SJSA1 (cell line): ENCODE data around the gene PRADC1. TPM values are rescaled to one million over a fixed set of nuclear protein-coding genes. Genes with fewer than 3 reads are reported as not detected.
"Not testable (repeated sequence)": the region's sequence is repeated elsewhere in the genome, so short reads cannot be mapped to it uniquely, and the experiment has no call there.

Source experiments
- DNase-seq, 2 experiments: peaks; one replicate each; pipeline ENCODE4 v3.0.0-alpha.2; 2015 to 2020; ENCODE audit warnings: low spot score in 2 of 2, low read depth in 1 of 2
- H3K27ac ChIP-seq: fragments of 250-450 bp; sonication (Bioruptor Pico); 2 replicates; pipeline ENCODE4 v1.5.1; 2020; ENCODE audit warnings: mild to moderate bottlenecking, moderate library complexity
- H3K27me3 ChIP-seq: fragments of 250-450 bp; sonication (Bioruptor Pico); replicated peaks from 2 replicates; pipeline ENCODE4 v1.5.1; 2020; ENCODE audit warnings: mild to moderate bottlenecking, moderate library complexity
- H3K36me3 ChIP-seq: fragments of 250-450 bp; sonication (Bioruptor Pico); 2 replicates; pipeline ENCODE4 v1.5.1; 2020; ENCODE audit warnings: mild to moderate bottlenecking
- H3K4me1 ChIP-seq: fragments of 250-450 bp; sonication (Bioruptor Pico); replicated peaks from 2 replicates; pipeline ENCODE4 v1.6.1; 2021; ENCODE audit warnings: mild to moderate bottlenecking
- H3K4me3 ChIP-seq: fragments of 250-450 bp; sonication (Bioruptor Pico); 2 replicates; pipeline ENCODE4 v1.5.1; 2020; ENCODE audit warnings: mild to moderate bottlenecking
- H3K9me3 ChIP-seq: fragments of 250-450 bp; sonication (Bioruptor Pico); replicated peaks from 2 replicates; pipeline ENCODE4 v1.5.1; 2020; ENCODE audit warnings: mild to moderate bottlenecking
- total RNA-seq: library from RNA; depleted of rRNA; stranded (reverse); fragments of >200 nt; shearing (Covaris generic); gene quantifications from 2 replicates; pipeline ENCODE4 v1.2.3, GENCODE V29; 2014

PRADC1 gene
- total RNA-seq, 1 experiment from 2014 or later, result 42.0 TPM

GRCh38 chr2:73263540-73264331 lies 30.7 kb upstream of the PRADC1 start:
- Histone ChIP-seq H3K36me3 (no peaks in the 10 kb centered on the region), H3K4me1 (no peaks in the 10 kb centered on the region), H3K27ac (no peak overlapping the region), H3K4me3 (no peak overlapping the region), H3K9me3 (no peaks in the 10 kb centered on the region), H3K27me3 (peaks cover 14% of the 10 kb centered on the region; the same call in 1 of the 2 replicates)
- no peak for DNase-seq

DNA sequence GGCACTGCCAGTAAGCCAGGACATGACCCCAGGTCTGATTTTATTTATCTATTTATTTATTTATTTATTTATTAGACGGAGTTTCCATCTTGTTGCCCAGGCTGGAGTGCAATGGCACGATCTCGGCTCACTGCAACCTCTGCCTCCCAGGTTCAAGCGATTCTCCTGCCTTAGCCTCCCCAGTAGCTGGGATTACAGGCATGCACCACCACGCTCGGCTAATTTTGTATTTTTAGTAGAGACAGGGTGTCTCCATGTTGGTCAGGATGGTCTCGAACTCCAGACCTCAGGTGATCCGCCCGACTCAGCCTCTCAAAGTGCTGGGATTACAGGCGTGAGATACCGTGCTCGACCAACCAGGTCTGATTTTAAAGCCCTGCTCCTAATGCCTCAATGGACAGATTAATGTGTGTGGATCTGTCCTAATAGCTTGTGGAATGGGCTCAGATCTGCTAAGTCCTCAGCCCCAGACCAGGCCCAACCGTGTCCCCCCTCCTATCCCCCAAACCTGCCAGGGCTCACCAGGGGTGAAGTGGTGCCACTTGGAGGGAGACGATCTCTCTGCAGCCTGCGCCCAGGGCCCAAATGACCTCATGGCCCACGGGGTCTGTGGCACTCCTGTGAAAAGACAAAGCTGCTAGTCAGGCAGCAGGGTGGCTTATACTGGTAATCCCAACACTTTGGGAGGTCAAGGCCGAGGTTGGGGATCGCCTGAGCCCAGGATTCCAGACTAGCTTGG lies 29.8 kb upstream of the PRADC1 start:
- H3K27me3 ChIP-seq, H3K4me1 ChIP-seq, H3K4me3 ChIP-seq, H3K36me3 ChIP-seq, H3K27ac ChIP-seq, H3K9me3 ChIP-seq, DNase-seq: not testable (repeated sequence)

DNA sequence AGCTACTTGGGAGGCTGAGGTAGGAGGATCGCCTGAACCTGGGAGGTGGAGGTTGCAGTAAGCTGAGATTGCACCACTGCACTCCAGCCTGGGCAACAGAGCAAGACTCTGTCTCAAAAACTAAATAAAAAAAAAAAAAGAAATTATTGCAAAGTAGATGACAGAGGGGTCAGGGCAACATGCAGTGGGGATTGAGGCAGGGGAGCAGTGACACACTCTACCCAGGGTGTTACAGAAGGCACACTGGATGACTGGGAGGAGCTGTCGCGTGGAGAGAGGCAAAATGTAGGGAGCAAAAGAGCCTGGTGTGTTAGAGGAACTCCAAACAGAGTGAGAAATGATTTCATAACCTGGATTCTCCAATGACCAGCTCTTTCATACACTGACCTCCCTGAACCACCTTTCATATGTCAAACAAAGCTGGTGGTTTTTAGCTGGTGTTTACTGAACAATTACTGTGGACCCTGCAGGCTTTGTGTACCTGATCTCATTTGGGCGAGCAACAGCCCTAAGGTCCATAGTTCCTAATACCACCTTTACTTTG lies 29.1 kb upstream of the PRADC1 start:
- DNase-seq, result no peak
- Histone ChIP-seq H3K9me3 (no peaks in the 10 kb centered on the region), H3K27ac (no peak overlapping the region), H3K36me3 (no peaks in the 10 kb centered on the region), H3K4me3 (no peak overlapping the region), H3K4me1 (no peaks in the 10 kb centered on the region), H3K27me3 (peaks cover 4% of the 10 kb centered on the region; the same call in 1 of the 2 replicates)

GRCh38 chr2:73260338-73260984 lies 27.4 kb upstream of the PRADC1 start:
- H3K4me3 ChIP-seq, result no peak overlapping the region
- peak; percentile 21 to 63 for DNase-seq

DNA sequence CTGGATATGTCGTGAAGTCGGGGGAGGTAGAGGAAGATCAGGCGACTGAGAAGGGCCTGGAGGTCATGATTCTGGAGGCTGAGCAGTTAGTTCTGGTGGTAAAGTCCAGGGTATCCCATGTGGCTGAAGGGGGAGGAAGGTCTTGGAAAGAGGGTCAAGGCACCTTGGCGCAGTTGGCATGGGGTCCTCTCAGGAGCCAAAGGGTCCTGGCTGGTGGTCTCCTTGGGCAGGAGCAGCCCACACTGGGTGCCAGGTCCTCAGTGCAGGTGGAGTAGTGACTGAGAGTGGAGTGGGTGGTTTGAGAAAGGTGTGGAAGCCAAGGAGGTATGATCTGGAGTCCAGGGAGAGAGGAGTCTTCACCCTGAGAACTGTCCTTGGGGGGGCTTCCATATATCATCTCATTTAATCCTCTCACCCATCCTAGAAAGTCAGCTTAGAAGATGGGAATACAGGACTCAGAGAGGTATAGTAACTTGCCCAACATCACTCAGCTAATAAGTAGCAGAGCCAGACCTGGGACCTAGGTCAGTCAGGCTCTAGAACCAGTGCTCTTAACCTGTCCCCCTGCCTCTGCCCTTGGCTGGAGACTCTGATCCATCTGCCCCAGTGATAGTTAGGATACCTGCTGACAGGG lies 26.8 kb upstream of the PRADC1 start:
- peaks cover 8% of the 10 kb centered on the region for H3K36me3 ChIP-seq
- no peaks in the 10 kb centered on the region for H3K9me3 ChIP-seq
- no peak overlapping the region for H3K27ac ChIP-seq
- H3K4me3 ChIP-seq, result no peak overlapping the region
- H3K27me3 ChIP-seq, result no peaks in the 10 kb centered on the region
- DNase-seq, result no peak
- H3K4me1 ChIP-seq, result no peaks in the 10 kb centered on the region

More at GRCh38 chr2:73260338-73260984, 27.4 kb upstream of the PRADC1 start:
- Histone ChIP-seq H3K9me3 (no peaks in the 10 kb centered on the region), H3K36me3 (peaks cover 2% of the 10 kb centered on the region; the same call in 1 of the 2 replicates), H3K27ac (no peak overlapping the region), H3K4me1 (no peaks in the 10 kb centered on the region), H3K27me3 (no peaks in the 10 kb centered on the region)

GRCh38 chr2:73259276-73259675 lies 26.2 kb upstream of the PRADC1 start:
- no peak for DNase-seq
- no peaks in the 10 kb centered on the region for H3K27me3 ChIP-seq
- H3K4me1 ChIP-seq, result no peaks in the 10 kb centered on the region
- no peaks in the 10 kb centered on the region for H3K9me3 ChIP-seq
- H3K27ac ChIP-seq, result no peak overlapping the region
- no peak overlapping the region for H3K4me3 ChIP-seq
- peaks cover 13% of the 10 kb centered on the region for H3K36me3 ChIP-seq

DNA sequence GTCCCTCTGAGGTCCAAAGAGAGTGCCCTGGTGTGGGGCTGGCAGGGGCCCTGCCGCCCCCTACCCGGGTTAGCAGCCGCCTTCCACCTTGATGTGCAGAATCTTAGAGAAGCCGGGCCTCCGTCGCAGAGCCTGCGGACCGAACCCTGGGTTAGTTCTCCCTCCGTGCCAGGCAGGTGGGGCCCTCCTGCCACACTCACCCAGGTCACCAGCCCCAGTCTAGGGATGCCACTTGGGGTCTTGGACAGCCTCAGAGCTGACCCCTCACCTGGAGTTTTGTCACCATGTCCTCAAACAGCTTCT lies 25.8 kb upstream of the PRADC1 start:
- no peaks in the 10 kb centered on the region for H3K27me3 ChIP-seq
- no peak overlapping the region for H3K27ac ChIP-seq
- no peaks in the 10 kb centered on the region for H3K4me1 ChIP-seq
- DNase-seq, result no peak
- H3K9me3 ChIP-seq, result no peaks in the 10 kb centered on the region
- H3K36me3 ChIP-seq, result peaks cover 18% of the 10 kb centered on the region
- H3K4me3 ChIP-seq, result no peak overlapping the region

DNA sequence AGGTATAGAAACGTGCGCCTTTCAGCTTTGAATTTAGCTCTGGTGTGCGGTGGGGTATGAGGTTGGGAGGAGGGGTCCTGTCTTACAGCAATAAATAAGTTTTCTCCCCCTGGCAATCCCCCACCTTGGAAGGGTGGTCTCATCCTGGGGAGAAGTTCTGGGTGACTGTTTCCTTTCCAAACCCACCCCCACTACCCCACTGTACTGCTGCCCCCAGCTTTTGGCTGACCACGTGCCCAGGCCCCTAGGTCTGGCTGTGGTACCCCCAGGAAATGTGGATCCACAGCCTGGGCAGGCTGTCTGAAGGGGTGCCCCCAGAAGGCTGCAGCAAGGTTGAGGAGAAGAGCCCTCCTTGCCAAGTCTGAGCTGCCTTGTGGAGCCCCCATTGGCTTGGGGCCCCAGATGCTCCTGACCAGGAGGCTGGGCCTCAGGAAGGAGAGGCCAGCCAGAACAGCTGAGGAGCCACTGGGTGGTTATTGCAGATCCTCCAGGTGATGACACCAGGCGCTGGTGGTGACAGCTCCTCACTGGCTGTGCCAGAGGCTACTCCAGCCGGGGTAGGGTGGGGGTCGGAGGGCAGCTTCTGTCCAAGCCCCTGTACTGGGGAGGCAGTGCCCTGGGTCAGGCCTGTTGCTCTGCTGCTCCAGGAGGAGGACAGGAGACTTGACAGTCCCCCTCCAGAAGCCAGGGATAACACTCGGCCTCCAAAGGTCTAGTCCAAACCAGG lies 25.3 kb upstream of the PRADC1 start:
- no peaks in the 10 kb centered on the region for H3K4me1 ChIP-seq
- no peaks in the 10 kb centered on the region for H3K9me3 ChIP-seq
- DNase-seq, result no peak
- no peak overlapping the region for H3K4me3 ChIP-seq
- H3K36me3 ChIP-seq, result peaks cover 23% of the 10 kb centered on the region
- H3K27ac ChIP-seq, result no peak overlapping the region
- no peaks in the 10 kb centered on the region for H3K27me3 ChIP-seq

GRCh38 chr2:73257425-73258125 lies 24.5 kb upstream of the PRADC1 start:
- H3K36me3 ChIP-seq, result peaks cover 30% of the 10 kb centered on the region
- no peaks in the 10 kb centered on the region for H3K9me3 ChIP-seq
- H3K27me3 ChIP-seq, result no peaks in the 10 kb centered on the region
- no peak overlapping the region for H3K4me3 ChIP-seq
- no peak for DNase-seq
- H3K4me1 ChIP-seq, result no peaks in the 10 kb centered on the region
- no peak overlapping the region for H3K27ac ChIP-seq

DNA sequence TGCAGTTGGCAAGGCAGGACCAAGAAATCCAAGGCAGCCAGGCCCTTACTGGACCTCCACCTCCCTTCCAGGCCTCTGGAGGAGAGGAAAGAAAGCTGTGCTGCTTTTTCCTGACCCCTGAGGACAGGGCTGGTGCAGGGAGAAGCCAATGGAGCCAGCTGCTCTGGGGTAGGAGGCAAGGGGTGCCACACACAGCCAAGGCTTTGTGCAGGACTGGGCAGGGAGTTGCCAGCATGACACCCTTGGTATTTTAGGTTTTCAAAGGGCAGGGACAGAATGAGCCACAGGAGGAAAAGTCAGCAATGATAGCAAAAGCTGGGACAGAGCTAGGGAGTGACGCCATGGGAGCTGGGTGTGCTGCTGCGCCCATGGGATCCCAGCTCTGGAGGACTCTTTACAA lies 24.0 kb upstream of the PRADC1 start:
- H3K27ac ChIP-seq, result no peak overlapping the region
- H3K9me3 ChIP-seq, result no peaks in the 10 kb centered on the region
- peaks cover 34% of the 10 kb centered on the region for H3K36me3 ChIP-seq
- no peak for DNase-seq
- H3K4me3 ChIP-seq, result no peak overlapping the region
- H3K4me1 ChIP-seq, result no peaks in the 10 kb centered on the region
- no peaks in the 10 kb centered on the region for H3K27me3 ChIP-seq

DNA sequence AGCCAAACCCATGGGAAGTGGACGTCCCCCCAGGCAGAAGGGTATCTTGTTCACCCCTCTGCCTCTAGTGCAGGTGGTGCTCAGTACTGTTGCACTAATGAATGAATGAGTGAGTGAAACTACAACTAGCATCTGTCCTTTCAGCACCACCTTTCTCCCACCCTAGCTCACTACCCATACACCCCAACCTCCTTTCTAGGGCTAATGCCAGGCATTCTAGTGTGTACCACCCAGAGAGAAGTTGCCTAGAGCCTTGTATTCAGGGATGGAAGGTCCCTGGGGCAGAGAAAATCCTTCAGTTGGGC lies 23.5 kb upstream of the PRADC1 start:
- H3K36me3 ChIP-seq, result peaks cover 38% of the 10 kb centered on the region
- H3K27me3 ChIP-seq, result no peaks in the 10 kb centered on the region
- no peak overlapping the region for H3K27ac ChIP-seq
- H3K4me1 ChIP-seq, result no peaks in the 10 kb centered on the region
- H3K9me3 ChIP-seq, result no peaks in the 10 kb centered on the region
- no peak for DNase-seq
- no peak overlapping the region for H3K4me3 ChIP-seq

DNA sequence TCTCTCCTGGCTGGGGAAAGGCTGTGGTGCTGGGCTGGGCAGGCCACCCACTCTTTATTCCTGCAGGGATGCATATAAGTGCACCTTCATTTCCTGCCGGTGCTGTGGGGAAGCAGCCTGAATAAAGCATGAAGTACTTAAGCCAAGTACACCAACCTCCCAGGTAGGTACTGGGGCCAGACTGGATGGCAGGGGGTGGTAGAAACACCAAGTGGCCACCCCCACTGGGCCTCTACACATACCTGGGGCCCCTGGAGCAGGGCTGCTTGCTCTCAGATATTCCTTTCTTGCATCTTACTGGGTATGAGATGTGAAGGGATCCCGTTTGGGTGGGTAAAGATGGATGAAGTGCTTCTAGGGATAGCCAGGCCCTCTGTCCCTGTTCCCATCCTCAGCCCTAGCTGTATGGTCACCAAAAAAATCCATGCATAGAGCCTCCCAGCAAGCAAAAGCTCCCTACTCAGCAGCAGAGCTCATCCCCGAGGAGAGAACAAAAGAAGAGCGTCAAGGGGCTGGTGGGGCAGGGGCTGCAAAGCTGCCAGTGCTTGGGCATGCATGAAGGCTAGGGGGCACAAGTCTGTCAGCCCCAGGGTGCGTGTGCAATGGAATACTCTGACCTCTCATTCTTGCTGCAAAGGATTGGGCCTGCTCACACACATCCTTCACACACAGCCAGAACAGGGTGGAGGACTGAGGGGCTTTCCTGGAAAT lies 23.0 kb upstream of the PRADC1 start:
- no peaks in the 10 kb centered on the region for H3K27me3 ChIP-seq
- H3K36me3 ChIP-seq, result peaks cover 43% of the 10 kb centered on the region
- H3K4me1 ChIP-seq, result no peaks in the 10 kb centered on the region
- no peak overlapping the region for H3K4me3 ChIP-seq
- H3K27ac ChIP-seq, result no peak overlapping the region
- DNase-seq, result no peak
- no peaks in the 10 kb centered on the region for H3K9me3 ChIP-seq
